ENCODE measurements around the gene MYL12A. TPM values are rescaled to one million over a fixed set of nuclear protein-coding genes. Genes with fewer than 3 reads are reported as not detected.
"Not testable (repeated sequence)": the region's sequence is repeated elsewhere in the genome, so short reads cannot be mapped to it uniquely, and the experiment has no call there.

The MYL12A gene
- total RNA-seq, 1 experiment from 2014 or later, result 447 TPM

DNA sequence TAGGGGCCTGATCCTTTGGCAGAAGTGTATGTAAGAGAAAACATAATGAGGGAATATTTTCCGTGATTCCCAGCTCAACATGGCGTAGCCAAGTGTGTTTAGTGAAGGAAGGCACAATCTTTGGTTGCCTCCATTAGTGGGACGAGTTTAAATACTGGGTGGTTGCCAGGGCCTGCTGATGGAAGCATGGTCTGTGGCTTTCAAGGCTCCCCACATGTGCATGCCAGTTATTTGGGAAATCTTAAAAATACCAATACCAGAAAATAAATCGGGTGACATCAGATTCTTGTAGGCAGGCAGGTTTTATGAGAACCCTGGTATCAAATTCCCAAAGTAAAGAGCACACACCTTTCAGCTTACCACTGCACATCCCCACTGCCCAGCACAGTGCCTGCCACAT is 7.1 kb downstream of the MYL12A start:
- no peak for DNase-seq (ENCODE audit: low spot score)

DNA sequence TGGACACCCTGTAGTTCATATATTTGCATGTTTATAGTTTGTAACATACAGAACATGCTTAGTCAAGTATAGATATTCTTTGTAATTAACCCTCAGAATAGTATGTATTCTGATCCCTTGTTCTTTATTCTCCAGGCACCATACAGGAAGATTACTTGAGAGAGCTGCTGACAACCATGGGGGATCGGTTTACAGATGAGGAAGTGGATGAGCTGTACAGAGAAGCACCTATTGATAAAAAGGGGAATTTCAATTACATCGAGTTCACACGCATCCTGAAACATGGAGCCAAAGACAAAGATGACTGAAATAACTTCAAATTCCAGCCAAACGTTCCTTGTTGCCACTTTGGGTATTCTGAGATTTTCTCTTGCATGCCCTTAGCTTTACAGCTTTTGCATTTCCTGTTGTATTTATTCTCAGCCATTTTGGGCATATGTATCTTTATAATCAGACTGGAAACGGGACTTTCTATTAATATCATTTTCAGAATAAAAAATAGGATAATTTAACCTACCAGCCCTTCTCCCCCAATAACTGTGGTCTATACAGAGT is 8.1 kb downstream of the MYL12A start:
- DNase-seq (ENCODE audit: low spot score), result no peak

GRCh38 chr18:3256693-3257626 is 9.4 kb downstream of the MYL12A start:
- DNase-seq (ENCODE audit: low spot score), result no peak

- no peak for DNase-seq (ENCODE audit: low spot score)
These were observed 10.1 kb downstream of the MYL12A start for GRCh38 chr18:3257627-3258120.

- DNase-seq (ENCODE audit: low spot score), result no peak
These were observed 13.4 kb downstream of the MYL12A start for GRCh38 chr18:3260995-3261372.

DNA sequence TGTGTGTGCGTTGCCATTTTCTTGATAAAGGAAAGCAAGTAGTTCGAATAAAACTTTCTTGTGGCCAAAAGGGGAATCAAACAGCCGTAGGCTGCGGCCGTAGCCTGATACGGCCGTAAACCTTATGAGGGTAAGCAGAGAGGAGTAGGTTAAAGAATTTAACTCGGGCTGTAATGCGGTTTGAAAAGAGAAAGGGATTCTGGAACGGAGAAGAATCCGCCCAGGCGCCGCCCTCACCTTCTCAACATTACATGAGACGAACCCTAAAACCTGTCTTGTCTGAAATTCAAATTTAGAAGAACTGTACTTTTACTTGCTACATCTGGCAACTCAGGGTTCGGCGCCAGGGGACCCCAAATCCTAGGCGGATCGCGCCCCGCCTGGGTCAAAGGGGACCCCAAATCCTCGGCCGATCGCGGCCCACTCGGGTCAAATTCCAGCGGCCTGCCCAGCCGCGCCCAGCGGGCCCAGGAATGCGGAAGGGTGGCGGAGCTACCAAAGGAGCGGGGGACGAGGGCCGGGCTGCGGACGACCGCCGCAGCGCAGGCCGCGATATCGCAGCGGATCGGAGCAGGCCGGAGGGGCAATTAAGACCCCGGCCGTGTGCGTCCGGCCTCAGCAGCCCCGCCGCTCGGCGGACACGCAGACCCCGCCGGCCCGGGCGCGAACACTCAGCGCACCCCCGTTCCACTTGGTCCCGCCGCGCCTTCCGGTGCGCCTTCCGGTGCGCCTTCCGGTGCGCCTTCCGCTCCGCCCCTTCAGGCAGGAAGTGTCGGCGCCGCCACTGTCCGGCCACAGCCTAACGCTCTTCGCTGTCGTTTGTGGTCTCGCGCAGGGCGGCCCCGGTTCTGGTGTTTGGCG is 14.0 kb downstream of the MYL12A start, which contains the start of gene MYL12B:
MYL12B (plus strand) TSS at position 761 of the 861 bp plus-strand sequence. CDS start 10,766 bp downstream, outside the sequence.
- peak; percentile 78 for DNase-seq (ENCODE audit: low spot score)

GRCh38 chr18:3262234-3263131 is 14.9 kb downstream of the MYL12A start:
- DNase-seq (ENCODE audit: low spot score), result no peak

- DNase-seq (ENCODE audit: low spot score), result no peak
These were observed 15.6 kb downstream of the MYL12A start for GRCh38 chr18:3263132-3263700.

- no peak for DNase-seq (ENCODE audit: low spot score)
These were observed 16.8 kb downstream of the MYL12A start for GRCh38 chr18:3264362-3264761.

DNA sequence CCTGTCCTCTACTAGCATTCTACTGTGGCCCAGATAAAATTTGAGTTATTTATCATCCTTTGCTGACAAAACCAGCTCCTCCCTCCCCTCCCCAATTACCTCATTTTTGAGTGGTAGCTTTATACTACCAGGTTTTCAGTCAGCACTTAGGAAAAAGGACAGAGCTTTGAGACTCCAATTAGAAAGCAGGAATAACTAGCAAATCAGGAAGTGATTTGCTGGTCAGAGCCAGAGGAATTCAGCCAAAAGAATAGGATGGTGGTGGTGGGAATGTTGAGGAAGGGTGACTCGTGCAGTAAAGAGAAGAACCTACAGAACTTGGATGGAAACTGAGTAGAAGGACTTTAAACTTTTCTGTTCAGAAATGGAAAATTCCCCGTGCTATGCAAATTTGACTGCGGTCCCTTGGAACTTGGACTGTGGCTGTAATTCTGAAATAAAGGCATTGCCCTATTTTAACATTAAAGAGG is 18.0 kb downstream of the MYL12A start:
- no peak for DNase-seq (ENCODE audit: low spot score)

- no peak for DNase-seq (ENCODE audit: low spot score)
These were observed 18.5 kb downstream of the MYL12A start for GRCh38 chr18:3266062-3266608.

DNA sequence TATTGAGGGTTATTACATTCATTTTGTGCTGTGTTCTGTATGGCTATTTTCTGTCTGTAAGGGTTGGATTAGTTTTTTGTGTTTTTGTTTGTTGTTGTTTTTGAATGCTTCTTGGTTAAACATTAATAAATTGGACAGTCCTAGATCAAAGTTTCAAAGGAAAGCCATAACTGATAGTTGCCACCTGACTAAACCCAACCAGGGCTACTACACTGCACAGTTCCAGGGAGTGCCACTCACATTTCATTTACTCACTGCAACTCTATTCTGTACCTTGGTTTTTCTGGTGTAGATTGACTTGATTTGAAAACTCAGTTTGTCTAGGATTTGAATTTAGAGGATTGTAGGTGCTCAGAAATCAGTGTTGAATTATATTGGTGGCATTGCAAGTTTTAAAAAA is 20.7 kb downstream of the MYL12A start:
- no peak for DNase-seq (ENCODE audit: low spot score)

GRCh38 chr18:3269241-3269913 is 21.8 kb downstream of the MYL12A start:
- no peak for DNase-seq (ENCODE audit: low spot score)

DNA sequence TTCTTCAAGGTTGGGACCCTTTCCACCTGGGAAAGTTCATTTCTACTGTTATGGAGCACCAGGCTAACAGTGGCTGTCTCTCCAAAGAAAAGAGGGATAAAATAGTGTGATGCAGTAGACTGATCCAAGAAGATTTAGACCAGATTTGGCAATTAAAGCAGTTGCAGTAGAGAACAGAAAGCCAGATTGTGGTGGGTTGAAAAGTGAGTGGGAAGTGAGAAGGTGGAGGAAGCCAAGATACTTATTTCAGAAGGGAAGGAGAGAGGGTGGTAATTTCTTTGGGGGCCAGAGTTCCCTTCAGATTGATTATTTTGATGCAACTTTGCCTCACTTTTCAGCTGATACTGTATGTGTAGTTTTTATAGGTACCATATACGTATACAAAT is 22.3 kb downstream of the MYL12A start:
- DNase-seq (ENCODE audit: low spot score), result no peak

DNA sequence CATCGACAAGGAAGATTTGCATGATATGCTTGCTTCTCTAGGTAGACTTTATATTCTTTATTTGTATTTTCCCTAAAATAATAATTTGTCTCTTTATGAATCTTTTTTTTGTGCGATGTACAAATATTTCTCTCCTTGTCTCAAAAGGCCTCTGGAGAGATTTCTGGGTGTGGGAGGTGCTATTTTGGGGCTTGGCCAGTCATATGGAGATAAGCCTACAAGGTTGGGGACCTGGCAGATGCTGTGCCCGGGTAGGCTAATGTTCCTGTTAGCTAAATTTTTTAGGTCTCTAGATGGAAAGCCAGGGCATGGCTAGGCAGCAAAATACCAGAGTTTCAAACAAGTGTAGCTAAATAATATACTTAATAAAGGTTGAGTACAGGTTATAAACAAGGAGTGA is 25.4 kb downstream of the MYL12A start:
- no peak for DNase-seq (ENCODE audit: low spot score)

GRCh38 chr18:3277643-3278213 is 30.1 kb downstream of the MYL12A start:
- not testable (repeated sequence) for DNase-seq (ENCODE audit: low spot score)

DNA sequence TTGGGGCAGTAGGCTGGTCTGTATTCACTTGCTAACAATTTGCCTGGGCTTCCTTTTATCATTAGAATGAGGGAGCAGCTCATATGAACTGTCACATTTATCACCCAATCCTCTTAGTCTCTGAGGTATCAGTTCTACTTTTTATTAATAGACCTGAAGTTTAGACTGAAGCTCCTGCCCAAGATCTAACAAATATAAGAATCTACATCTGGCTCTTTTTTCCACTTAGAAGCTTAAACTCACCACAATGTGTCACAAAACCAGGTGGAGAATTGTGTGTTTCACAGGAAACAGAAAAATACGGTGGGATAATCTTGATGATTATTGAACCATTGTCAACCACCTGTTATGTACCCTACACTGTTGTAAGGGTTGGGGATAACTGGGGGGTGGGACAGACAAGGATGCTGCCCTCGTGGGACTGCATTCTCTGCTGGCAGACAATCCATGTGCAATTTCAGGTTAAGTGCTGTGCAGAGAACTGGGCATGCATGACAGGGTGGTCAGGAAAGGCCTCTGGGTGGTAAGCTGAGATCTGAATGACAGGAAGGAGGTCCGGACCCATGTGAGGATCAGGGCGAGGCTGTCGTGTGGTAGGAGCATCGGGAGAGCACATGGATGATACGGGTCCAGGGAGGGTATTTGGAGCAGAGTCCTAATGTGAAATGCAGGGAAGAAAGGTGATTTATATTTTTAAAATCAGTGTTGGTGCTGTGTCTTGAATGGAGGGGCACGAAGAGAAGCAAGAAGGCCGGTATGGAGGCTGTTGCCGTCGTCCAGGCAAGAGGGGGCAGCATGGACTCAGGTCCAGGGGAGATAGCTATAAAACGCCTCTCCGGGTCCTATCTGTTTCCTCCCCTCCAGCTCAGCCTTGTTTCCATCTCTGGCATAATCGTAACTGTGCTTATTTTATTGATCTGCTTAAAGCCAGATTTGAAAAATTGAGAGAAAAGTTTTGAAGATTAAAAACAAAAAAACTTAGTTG is 31.9 kb downstream of the MYL12A start:
- DNase-seq (ENCODE audit: low spot score), result no peak

Data from H4 (cell line).